Brain microvascular endothelial cell (primary cell): ENCODE measurements around the gene STX11.

Source experiments
- DNase-seq: peaks from one replicate; pipeline ENCODE4 v3.0.0-alpha.2; 2020
- H3K27ac ChIP-seq: fragments of 250-450 bp; sonication (Bioruptor Pico); 2 replicates; pipeline ENCODE4 v1.5.1; 2020; ENCODE audit warnings: mild to moderate bottlenecking, moderate library complexity
- H3K27me3 ChIP-seq: fragments of 250-450 bp; sonication (Bioruptor Pico); replicated peaks from 2 replicates; pipeline ENCODE4 v1.5.1; 2020; ENCODE audit warnings: mild to moderate bottlenecking
- H3K36me3 ChIP-seq: fragments of 250-450 bp; sonication (Bioruptor Pico); replicated peaks from 2 replicates; pipeline ENCODE4 v1.5.1; 2020; ENCODE audit warnings: mild to moderate bottlenecking
- H3K4me3 ChIP-seq: 2 replicates; pipeline ENCODE4 v1.5.1; 2011; ENCODE audit warnings: low read depth, mild to moderate bottlenecking, control low read depth, low read length, moderate library complexity
- in situ Hi-C: cut with HindIII; loops from 2 replicates; pipeline ENCODE4 v1.10.0; 2017; ENCODE audit warnings: low sequenced_read_pairs, low pct_ligation_motif_present
- TF ChIP-seq, protein P1 (sequence below): IDR thresholded peaks from 2 replicates; pipeline ENCODE4 v1.5.1; 2011; ENCODE audit warnings: low read depth, mild to moderate bottlenecking, moderate library complexity, low read length, control low read depth, inconsistent platforms; ENCODE audit errors: missing control alignments

STX11 gene

DNA sequence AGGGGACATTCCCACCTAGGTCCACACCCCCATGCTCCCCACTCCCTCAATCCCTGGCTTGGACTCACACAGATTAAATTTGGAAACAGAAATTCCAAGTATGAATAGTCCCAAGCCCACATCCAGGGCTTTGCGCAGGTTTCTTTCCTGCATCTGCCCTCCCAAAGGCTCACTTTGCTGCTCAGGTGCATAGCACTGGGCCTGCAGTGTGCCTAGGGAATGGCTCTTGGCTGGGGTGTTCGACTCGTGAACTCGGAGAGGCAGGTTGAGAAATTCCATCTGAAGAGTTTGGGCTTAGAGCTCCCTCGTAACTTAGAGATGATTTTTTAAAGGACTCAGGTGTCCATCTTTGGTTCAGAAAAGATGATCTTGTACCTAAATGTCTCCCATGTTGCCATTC is 40.1 kb upstream of the STX11 start:
- TF ChIP-seq, protein P1, sequence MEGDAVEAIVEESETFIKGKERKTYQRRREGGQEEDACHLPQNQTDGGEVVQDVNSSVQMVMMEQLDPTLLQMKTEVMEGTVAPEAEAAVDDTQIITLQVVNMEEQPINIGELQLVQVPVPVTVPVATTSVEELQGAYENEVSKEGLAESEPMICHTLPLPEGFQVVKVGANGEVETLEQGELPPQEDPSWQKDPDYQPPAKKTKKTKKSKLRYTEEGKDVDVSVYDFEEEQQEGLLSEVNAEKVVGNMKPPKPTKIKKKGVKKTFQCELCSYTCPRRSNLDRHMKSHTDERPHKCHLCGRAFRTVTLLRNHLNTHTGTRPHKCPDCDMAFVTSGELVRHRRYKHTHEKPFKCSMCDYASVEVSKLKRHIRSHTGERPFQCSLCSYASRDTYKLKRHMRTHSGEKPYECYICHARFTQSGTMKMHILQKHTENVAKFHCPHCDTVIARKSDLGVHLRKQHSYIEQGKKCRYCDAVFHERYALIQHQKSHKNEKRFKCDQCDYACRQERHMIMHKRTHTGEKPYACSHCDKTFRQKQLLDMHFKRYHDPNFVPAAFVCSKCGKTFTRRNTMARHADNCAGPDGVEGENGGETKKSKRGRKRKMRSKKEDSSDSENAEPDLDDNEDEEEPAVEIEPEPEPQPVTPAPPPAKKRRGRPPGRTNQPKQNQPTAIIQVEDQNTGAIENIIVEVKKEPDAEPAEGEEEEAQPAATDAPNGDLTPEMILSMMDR: no peak
- Histone ChIP-seq H3K27ac (no peak overlapping the region), H3K27me3 (no peaks in the 10 kb centered on the region), H3K4me3 (no peak overlapping the region), H3K36me3 (no peaks in the 10 kb centered on the region)
- in situ Hi-C loops: loop anchor here (25.0 kb wide), 2 partner anchors 177 to 377 kb away; partner anchors contain the start of gene UTRN
- DNase-seq: no peak

DNA sequence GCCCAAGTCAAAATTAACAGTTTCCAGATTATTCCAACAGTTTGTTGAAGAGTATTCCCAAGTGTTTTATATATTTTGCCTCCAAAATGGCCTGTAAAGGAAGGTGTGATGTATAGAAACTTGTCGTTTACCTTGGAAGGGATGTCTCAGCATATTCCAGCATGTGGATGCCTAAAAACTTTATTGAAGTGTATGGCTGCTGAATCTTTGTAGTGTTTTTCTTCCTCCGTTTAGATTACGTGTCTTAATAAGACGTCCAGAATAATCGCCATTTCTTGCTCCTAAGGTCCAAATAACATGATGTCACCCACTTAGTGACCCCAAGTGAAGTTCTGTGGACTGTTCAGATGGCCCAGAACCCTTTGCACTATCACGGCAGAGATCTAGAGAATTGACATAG is 37.0 kb upstream of the STX11 start:
- in situ Hi-C loops: loop anchor here (25.0 kb wide), 2 partner anchors 174 to 374 kb away; partner anchors contain the start of gene UTRN
- Histone ChIP-seq H3K36me3 (no peaks in the 10 kb centered on the region), H3K27me3 (no peaks in the 10 kb centered on the region), H3K4me3 (no peak overlapping the region), H3K27ac (no peak overlapping the region)
- no peak for DNase-seq
- TF ChIP-seq, protein P1: no peak

DNA sequence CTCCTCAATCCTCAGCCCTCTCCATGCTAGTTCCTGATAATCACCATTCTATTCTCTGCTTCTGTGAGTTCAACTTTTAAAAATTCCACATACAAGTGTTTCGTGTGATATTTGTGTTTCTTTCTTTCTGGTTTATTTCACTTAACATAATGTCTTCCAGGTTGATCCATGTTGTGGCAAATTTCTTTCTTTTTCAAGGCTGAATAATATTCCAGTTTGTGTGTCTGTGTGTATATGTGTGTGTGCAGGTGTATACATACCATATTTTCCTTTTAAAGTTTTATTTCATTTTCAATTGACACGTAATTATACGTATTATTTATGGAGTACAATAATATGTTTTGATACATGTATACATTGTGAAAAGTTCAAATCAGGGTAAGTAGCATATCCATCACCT is 35.1 kb upstream of the STX11 start:
- no peak for DNase-seq
- Histone ChIP-seq H3K4me3 (no peak overlapping the region), H3K36me3 (no peaks in the 10 kb centered on the region), H3K27ac (no peak overlapping the region), H3K27me3 (no peaks in the 10 kb centered on the region)
- TF ChIP-seq, protein P1: no peak
- in situ Hi-C loops: loop anchor here (25.0 kb wide), 2 partner anchors 172 to 372 kb away; partner anchors contain the start of gene UTRN

DNA sequence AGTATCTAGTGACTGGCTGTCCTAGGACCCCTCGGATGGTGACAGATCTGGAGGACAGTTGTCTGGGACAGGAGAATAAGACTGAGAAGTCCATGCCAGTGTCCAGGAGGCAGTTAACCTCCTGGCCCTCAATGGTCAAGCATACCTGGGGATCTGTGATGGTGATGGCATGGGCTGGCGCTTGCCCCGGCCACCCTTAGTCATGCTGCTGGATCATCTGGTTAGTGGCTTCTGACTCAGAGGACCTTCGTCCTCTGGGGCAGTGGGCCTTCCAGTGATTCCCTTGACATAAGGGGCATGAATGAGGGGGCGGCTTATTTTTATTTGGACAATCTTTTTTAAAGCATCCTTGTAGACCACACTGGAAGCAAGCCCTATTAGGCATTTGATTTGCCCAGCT is 30.9 kb upstream of the STX11 start:
- in situ Hi-C loops: loop anchor here (25.0 kb wide), 2 partner anchors 168 to 368 kb away; partner anchors contain the start of gene UTRN
- Histone ChIP-seq H3K36me3 (no peaks in the 10 kb centered on the region), H3K27me3 (no peaks in the 10 kb centered on the region), H3K4me3 (no peak overlapping the region), H3K27ac (no peak overlapping the region)
- TF ChIP-seq, protein P1: no peak
- DNase-seq: no peak

DNA sequence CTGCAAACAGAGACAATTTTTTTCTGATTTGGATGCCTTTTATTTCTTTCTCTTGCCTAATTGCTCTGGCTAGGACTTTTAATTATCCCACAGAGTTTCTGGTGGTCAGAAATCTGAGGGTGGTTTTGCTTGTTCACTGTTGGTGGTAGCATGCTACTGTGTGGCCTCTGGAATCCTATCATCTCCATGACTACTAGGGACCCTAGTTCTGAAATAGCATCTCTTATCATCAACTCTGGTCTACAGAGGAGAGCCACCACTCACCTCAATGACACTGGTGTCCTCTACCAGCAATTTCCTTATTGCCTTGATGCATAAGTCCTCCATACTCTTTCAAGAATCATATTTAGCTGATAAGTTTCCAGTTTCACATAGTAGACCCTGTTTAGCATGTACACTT is 27.5 kb upstream of the STX11 start:
- in situ Hi-C loops: loop anchor here (25.0 kb wide), 2 partner anchors 164 to 364 kb away; partner anchors contain the start of gene UTRN
- no peaks in the 10 kb centered on the region for H3K36me3 ChIP-seq
- DNase-seq: no peak
- no peak overlapping the region for H3K4me3 ChIP-seq
- no peak overlapping the region for H3K27ac ChIP-seq
- H3K27me3 ChIP-seq: no peaks in the 10 kb centered on the region
- TF ChIP-seq, protein P1: no peak

DNA sequence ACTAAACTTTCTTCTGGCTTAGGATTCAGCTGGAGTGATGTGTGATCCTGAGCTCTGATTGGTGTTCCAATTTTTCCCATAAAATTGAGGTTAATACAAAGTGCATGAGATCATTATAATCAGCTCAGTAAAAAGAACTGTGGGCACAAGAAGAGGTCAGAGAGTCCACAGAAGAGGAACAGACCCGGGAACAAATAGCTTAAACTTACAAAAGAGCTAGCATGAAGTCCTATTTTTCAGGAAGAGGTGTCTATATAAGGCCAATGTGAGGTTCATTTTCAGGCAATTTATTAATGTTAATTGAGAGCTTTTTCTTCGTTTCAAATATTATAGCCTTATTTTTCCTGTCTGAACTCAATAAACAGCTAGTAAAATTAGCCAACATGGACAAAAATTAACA is 26.9 kb upstream of the STX11 start:
- Histone ChIP-seq H3K36me3 (no peaks in the 10 kb centered on the region), H3K27me3 (no peaks in the 10 kb centered on the region), H3K27ac (no peak overlapping the region), H3K4me3 (no peak overlapping the region)
- in situ Hi-C loops: loop anchor here (25.0 kb wide), 2 partner anchors 164 to 364 kb away; partner anchors contain the start of gene UTRN
- no peak for DNase-seq
- TF ChIP-seq, protein P1: no peak
